Left renal pelvis (tissue), 4 donors: ENCODE data around the gene MAGI1. TPM values are rescaled to one million over a fixed set of nuclear protein-coding genes. Genes with fewer than 3 reads are reported as not detected.

Experiments
- DNase-seq, 4 donors: peaks; one replicate each; pipeline ENCODE4 v3.0.0-alpha.2; 2013; ENCODE audit warnings: low read depth in 4 of 4, low spot score in 3 of 4
- polyA plus RNA-seq, 4 donors: library from polyadenylated mRNA; unstranded; fragments of 120-200 nt; gene quantifications; one replicate each; pipeline ENCODE4 v1.2.1, GENCODE V29; 2013; ENCODE audit not compliant: insufficient read length in 4 of 4

Gene MAGI1
- polyA plus RNA-seq, 4 donors, result 9.3 to 33.8 (median 26.9) TPM

DNA sequence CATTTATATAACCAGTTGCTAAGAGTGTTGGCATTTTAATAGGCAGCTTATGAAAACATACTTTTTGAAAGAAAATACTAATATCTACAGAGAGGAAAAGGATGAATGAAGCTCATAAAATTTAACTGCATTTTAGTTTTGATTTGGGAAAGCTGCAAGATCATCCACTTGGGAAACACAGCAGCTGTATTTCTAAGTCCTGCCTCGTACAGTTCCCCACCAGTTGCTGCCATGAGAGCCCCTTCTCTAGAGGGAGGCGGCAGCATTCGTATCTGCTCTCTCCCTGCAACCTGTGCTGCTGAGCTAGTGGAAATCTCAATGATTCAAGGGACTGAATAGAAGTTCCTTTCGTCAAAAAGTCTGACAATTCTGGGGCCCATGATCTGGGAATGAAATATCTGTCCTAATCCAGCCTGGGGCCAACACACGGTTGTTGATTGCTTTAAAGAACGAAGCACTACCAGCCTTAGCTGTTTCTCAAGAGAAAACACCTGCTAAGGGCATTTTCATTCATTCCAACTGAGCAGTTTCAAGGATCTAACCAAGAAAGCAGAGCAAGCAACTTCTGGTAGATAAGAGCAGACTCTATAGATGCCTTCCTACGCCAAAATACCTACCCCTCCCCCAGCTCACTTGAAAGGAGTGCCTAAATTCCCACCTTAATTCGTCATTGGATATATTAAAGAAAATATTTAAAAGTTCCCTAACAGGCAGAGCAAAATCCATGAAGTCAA, 223.7 kb downstream of the MAGI1 start:
- DNase-seq, result no peak

DNA sequence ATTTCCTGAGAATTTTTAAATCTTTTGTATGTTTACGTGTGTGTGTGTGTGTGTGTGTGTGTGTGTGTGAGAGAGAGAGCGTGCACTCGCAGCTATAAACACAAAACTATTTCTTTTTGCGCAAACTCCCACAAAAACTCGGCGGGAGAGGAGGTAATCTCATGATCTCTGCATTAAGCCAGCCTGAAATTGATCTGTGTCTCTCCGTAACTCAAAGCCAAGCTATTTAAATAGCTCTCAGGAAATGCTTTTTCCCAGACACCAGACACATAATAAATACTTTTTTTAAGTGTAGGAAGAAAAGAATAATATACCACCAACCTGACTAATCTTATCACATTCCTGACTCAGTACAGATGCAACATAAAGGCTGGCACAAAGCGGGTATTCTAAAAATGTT, 226.8 kb downstream of the MAGI1 start:
- no peak for DNase-seq

DNA sequence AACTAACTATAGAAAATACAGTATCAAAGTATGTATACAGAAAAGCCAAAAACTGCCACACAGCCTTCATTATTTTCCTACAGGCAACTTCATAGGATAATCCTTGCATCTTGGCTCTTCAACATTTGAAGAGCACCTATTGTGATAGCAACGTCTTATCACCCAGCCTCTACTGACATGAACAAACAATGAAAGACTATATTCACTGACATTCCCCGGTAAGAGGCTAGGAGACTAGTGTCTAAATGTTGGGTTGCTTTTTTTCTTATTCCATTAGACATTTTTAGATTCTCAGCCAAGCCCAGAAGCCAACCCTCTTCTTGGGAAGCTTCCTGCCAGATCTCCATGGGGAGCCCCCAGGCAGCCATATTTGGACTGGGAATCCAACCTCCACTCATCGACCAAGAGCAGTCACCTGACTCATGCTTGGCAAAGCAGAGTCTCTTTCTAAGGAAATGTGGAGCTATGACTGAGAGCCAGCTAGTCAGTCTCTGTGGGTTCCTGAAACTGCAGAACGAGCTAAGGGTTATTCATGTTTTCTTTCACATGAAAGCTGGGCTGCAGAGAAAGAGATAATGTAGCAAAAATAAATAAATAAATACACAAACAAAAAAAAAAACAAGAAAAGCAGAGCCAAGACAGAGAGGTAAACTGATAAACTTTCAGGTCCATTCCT, 227.5 kb downstream of the MAGI1 start:
- no peak for DNase-seq

DNA sequence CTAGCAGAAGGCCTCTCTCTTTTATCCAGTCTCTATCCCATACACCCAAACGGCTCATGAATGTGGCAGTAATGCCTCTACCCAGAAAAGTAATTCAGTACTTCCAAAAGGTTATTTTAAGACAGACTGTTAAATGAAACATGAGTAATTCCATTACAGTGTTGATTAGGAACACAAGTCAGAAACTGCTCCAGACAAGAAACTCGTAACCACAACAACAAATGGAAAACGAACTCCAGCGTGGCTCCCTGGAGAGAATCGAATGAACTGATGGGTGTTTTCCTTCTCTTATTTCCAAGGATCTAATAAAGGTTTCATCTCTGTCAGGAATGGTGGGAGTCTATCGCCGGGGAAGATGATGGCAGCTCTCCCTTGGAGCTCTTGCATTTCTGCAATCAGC, 228.4 kb downstream of the MAGI1 start:
- no peak for DNase-seq

DNA sequence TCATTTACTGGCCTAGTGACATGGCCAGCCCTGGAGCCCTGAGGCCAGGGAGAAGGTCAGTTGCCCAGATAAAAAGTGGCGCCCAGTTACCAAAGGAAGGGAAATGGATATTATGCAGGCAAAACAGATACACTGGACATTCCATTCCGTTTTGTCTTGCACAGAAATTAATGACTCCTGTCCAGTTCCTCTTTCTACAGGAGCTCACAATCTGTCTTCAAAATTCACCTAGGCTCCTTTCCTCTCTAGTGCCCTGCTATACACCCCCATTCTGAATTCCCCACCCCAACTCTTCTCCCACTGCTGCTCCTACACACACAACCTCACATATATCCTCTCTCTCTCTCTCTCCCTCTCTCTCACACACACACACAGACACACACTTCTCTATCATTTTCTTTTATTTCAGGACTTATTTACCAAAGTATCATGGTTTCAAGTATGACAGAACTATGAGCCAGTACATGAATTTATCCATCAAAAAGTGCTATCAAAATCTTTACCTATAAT, 229.0 kb downstream of the MAGI1 start:
- DNase-seq, result no peak

DNA sequence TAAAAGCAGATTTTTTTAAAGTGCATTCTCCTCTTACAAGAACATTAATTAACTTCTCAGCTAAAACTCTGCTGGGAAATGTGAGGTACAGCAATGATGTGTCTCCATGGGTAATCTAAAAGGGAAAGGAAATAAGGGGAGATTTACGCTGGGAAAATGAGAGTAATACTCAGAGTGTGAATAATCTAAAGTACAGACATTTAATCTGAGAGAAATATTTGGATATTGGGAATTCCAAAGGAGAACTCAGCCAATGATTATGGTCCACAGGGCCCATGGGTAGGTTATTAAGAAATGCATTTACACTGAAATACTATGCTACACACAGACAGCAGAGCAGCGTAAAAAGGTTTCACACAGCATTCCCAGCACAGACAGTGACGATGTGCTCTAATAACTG, 229.9 kb downstream of the MAGI1 start:
- DNase-seq, result no peak

DNA sequence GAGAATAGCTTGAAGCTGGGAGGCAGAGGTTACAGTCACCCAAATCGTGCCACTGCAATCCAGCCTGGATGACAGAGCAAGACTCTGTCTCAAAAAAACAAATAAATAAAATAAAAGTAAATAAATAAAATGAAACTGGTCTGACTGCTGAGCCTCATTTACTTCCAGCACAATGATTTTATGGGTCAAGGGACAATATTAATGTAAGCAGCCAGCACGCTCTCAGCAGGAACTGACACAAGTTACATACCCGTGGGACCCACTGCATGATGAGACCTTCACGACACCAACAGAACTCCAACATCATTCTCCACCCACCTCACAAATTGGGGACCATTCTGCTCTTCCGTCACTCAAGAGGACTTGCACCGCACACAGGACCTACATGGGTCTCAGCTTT, 230.3 kb downstream of the MAGI1 start:
- DNase-seq, result no peak

DNA sequence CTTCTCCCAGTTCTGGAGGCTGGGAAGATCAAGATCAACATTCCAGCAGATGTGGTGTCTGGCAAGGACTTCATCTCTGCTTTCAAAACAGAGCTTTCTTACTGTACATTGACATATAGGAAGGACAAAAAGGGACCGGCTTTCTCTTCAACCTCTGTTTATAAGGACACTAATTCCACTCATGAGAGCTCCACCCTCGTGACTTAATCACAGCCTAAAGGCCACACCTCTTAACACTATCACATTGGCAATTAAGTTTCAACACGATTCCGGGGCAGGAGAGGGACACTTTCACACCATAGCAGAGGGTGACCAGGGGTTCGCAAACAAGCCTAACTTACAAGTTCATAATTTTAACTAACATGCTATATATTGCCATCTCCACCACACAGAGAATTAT, 231.5 kb downstream of the MAGI1 start:
- DNase-seq, result no peak

DNA sequence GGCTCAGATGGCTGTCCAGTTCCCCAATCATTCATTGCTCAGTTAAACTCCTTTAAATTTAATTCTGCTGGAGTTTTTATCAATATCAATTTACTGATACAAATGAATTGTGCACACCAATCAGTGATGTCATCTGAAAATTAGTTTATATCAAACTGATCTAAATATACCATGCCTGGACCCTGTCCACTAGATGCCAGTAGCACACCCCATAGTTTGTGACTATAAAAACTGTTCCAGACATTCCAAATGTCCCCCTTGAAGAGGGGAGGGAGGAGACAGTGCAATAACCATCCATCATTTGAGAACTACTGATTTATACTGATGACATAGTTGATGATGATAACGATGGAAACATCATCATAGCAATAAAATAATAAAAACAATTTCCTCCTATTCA, 232.1 kb downstream of the MAGI1 start:
- no peak for DNase-seq

DNA sequence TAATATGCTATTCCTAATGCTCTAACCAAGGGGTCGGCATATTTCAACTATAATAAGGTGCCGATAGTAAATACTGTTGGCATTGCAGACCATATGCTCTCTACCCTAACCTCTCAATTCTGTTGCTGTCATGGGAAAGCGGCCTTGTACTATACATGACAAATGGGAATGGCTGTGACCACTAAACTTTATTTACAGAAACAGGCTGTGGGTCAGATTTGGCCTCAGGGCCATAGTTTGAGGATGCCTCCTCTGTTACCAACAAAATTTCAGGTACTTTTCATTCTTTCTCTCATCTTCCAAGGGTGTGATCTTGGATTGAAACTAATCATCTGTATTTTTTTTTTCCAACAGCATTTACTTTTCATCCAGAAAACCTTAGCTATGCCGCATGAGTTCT, 242.0 kb downstream of the MAGI1 start:
- no peak for DNase-seq

DNA sequence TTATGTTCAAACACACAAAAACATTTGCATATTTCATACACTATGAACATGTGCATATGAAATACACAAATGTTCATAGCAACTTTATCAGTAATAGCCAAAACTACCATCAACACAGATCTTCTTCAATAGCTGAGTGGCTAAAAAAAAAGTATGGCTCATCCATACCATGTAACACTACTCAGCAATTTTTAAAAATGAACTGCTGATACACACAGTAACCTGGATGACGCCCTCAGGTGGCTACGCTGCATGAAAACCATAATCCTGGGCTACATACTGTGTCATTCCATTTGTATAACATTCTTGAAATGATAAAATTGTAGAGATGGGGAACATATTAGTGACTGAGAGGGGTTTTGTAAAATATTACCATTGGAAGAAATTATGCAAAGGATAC, 243.6 kb downstream of the MAGI1 start:
- DNase-seq, result no peak

DNA sequence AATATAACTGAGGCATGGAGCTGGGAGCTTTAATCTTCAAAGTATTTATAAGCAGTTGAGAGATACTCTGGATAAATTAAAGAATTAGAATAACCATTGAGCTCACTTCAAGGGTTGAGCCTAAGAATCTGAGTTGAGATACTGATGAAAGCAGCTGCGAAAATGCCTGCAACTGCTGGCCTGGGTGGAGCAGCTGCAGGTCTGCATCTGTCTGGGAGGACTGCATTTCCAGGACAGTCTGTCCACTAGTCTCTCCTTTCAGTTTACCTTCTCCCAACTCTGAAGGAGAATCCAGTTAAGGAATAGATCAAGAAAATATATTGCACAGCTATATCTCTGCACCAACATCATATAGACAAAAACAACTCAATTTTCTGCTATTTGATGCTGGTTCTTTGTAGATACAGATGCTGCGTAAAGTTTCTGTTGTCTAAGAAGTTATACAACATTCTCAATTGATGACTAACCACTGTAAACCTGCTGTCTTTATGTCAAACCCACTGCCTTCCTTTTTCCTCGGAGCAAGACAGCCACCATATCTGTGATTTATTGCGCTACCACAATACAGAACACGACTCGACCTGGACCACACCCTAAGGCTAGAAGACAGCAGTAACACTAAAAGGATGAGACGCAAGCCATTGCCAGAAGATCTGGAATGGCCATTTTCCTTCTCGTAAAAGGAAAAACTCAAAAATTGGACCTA, 245.1 kb downstream of the MAGI1 start:
- DNase-seq, result no peak

DNA sequence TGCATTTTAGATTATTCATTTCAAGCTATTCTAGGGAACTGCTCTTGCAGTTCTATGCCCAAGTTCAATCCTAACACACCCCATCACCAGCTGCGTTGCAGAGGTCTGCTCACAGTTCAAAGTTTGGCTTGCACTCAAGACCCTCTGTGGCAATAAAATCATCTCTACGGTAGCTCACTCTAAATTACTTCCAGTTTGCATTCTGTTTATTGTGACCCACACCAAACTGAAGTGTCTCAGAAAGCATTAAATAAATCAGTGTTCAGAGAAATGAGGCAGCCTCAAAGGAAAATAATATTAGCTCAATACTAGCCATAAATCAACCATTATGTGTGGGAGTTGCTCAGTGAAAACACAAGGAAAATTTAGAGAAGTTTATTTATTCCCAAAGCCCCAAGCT, 250.3 kb downstream of the MAGI1 start:
- DNase-seq, result no peak

DNA sequence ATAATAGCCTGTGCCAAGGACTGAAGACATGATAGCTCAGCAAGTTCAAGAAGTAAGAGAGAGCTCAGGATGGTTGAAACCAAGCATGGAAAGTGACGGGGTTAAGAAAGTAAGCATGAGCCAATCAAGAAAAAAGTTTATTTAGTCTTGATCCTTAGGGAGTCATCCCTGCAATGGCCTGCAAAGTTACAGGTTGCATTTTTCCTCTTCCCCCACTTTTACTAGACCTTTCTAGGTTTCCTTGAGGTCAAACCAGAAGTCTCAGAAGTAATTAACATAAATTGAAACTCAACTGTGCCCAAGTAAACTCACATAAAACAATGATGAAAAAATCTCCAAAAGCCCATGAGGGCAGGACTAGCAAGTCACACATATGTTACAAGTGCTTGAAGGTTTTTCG, 250.9 kb downstream of the MAGI1 start:
- no peak for DNase-seq

DNA sequence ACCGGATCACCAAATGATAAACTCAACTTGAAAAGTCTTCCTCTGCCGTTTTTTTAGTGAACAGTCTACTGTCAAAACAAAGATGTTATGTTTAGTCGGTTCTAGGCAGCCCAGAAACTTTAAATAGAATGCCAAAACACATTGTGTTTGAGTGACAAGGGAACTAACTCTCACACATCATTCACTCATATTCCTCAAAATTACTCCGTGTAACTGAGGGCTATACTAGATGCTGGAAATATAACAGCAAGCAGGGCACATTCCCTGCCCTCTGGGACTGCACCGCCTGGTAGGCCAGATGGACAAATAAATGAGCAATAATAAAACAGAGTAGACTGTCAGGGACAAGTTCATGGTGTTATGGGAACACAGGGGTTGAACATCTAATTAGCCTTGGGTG, 251.4 kb downstream of the MAGI1 start:
- no peak for DNase-seq

DNA sequence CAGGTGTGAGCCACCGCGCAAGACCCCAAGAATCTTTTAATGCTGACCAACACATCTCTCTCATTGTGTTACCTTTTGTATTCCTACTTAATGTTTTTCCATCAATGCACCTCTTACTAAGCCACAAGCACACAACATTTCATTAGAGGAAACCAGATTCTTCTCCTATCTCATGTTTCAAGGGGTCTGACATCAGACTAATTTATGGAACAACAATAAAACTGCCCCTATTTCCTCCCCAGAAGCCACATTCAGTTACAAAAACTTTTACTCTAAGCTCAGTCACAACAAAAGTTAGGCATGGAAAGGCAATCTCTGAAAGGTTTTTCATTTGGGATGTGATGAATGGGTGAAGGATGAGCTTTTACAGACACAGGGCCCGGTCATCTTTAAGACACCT, 251.8 kb downstream of the MAGI1 start:
- DNase-seq, result peak in 2 of 4 donors; percentile 24 to 47

DNA sequence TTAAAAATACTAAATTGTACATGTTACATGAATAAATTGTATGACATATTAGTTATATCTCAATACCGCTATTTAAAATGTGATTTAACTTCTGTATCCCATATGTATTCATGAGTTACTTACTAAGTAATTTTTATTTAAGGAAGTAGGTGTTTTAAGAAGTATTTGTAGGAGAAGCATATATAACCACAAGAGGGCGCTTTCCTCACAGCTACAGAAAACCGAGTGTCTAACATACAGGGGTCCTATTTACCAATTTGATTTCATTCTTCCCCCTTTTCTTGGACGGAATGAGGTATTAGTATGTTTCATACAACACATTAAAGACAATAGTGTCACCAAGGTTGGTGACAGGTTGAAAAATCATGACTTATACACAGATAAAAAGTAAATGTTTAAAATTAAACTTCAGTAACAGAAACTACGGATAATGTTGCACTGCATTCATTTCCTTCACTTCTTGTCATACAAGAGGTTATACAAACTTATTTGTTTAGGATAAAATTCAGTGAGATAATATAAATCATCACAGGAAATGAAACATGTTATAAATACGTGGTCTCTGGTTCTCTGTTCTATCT, 253.6 kb downstream of the MAGI1 start:
- peak in 3 of 4 donors; percentile 33 to 55 (median 37) for DNase-seq

DNA sequence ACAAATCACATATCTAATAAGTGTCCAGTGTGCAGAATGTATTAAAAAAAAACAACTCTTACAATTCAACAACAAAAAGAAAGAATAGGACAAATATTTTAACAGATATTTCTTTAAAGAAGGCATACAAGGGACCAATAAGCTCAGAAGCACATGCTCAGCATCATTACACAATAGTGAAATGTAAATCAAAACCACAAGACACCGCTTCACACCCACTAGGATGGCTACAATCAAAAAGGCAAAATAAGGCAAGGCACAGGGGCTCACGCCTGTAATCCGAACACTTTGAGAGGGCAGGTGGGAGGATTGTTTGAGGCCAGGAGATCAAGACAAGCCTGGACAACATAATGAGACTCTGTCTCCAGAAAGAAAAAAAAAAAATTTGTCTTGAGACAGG, 255.6 kb downstream of the MAGI1 start:
- DNase-seq, result no peak

DNA sequence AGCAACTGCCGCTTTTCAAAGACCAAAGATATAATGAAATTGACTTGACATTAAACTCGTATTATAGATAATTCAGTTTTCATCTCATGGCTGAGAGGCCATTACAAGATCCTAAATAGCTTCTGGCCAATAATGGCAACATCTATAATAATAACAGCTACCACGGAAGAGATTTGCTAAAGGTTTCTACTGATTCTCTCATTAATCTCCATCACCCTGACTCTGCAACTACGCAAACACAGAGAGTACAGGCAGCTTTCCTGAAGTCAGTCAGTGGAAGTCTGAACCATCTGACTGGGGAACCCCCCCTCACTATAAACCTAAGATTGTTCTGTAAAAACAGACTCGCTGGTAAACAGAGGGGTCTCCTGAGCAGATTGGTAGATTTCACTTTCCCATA, 257.1 kb downstream of the MAGI1 start:
- no peak for DNase-seq

DNA sequence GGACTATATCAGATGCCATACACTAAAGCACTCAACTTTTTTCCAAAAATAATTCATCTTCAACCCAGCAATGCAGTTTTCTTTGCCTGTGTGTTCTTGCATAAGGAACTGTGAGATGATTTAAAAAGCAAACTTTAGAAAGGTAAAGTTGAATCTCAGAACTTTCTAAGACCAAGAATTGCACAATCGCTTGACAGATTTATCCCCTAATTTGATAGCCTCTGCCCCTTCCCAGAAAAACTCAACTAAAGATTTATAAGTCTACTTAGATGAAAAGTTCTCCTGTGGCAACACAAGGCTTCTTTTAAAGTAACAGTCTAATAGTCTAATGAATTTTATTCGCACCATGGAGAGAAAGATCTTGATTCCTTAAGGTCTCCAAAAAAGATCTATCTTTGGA, 259.3 kb downstream of the MAGI1 start:
- DNase-seq, result peak in 1 of 4 donors; percentile 20

DNA sequence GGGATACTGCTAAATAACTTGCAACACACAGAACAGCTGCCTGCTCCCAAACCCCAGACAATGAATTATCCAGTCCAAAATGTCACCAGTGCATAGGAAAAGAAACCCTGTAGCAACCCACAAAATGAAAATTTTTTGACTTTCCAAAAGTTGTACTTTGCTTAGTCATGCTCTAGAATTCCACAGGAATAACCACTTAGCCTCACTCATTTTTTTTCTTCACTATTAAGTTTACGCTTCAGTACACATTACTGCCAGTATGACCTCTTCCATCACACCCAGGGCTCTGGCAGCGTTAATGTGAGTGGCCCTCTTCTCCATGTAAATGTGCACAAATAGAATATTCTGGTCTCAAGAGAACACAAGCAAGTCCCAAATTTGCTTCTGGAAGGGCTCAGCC, 259.8 kb downstream of the MAGI1 start:
- peak in 2 of 4 donors; percentile 31 to 47 for DNase-seq
